Measurements from ENCODE around the gene TMEM179. TPM values are rescaled to one million over a fixed set of nuclear protein-coding genes. Genes with fewer than 3 reads are reported as not detected.

TMEM179 gene
- polyA plus RNA-seq, 3 donors from 2014 or later = not detected

GRCh38 chr14:104599446-104599845, 5.1 kb downstream of the TMEM179 start:
- Mint-ChIP-seq H3K4me3 (no peak overlapping the region), H3K4me1 (no peaks in the 10 kb centered on the region), H3K36me3 (no peaks in the 10 kb centered on the region), H3K9me3 (no peaks in the 10 kb centered on the region), H3K27me3 (ENCODE audit: low read depth in 3 of 3) (peaks cover 0 to 12% (median 3%) of the 10 kb centered on the region in 3 donors), H3K27ac (no peak overlapping the region)
- no peak for DNase-seq

GRCh38 chr14:104598910-104599273, 5.7 kb downstream of the TMEM179 start:
- Mint-ChIP-seq H3K27ac (no peak overlapping the region), H3K4me3 (no peak overlapping the region), H3K9me3 (no peaks in the 10 kb centered on the region), H3K36me3 (no peaks in the 10 kb centered on the region), H3K4me1 (no peaks in the 10 kb centered on the region), H3K27me3 (ENCODE audit: low read depth in 3 of 3) (peaks cover 0 to 11% (median 2%) of the 10 kb centered on the region in 3 donors)
- DNase-seq = no peak

GRCh38 chr14:104598039-104598909, 6.3 kb downstream of the TMEM179 start:
- DNase-seq = no peak
- Mint-ChIP-seq H3K4me3 (no peak overlapping the region), H3K9me3 (no peaks in the 10 kb centered on the region), H3K4me1 (no peaks in the 10 kb centered on the region), H3K27ac (no peak overlapping the region), H3K27me3 (ENCODE audit: low read depth in 3 of 3) (peaks cover 0 to 10% (median 2%) of the 10 kb centered on the region in 3 donors), H3K36me3 (no peaks in the 10 kb centered on the region)

- H3K4me3 Mint-ChIP-seq = no peak overlapping the region
- H3K9me3 Mint-ChIP-seq = no peaks in the 10 kb centered on the region
- H3K27ac Mint-ChIP-seq = no peak overlapping the region
- H3K36me3 Mint-ChIP-seq = no peaks in the 10 kb centered on the region
- DNase-seq = no peak
- no peaks in the 10 kb centered on the region for H3K4me1 Mint-ChIP-seq
- H3K27me3 Mint-ChIP-seq (ENCODE audit: low read depth in 3 of 3) = peaks cover 0 to 8% (median 2%) of the 10 kb centered on the region in 3 donors
Observed at GRCh38 chr14:104597576-104597975, 7.0 kb downstream of the TMEM179 start.

- no peaks in the 10 kb centered on the region for H3K4me1 Mint-ChIP-seq
- peaks cover 2 to 4% (median 3%) of the 10 kb centered on the region in 3 donors for H3K27me3 Mint-ChIP-seq (ENCODE audit: low read depth in 3 of 3)
- H3K4me3 Mint-ChIP-seq = no peak overlapping the region
- H3K9me3 Mint-ChIP-seq = no peaks in the 10 kb centered on the region
- no peak for DNase-seq
- no peak overlapping the region for H3K27ac Mint-ChIP-seq
- no peaks in the 10 kb centered on the region for H3K36me3 Mint-ChIP-seq
Observed at GRCh38 chr14:104596927-104597351, 7.6 kb downstream of the TMEM179 start.

- Mint-ChIP-seq H3K9me3 (no peaks in the 10 kb centered on the region), H3K4me3 (no peak overlapping the region), H3K36me3 (no peaks in the 10 kb centered on the region), H3K27me3 (ENCODE audit: low read depth in 3 of 3) (peaks cover 2 to 4% (median 4%) of the 10 kb centered on the region in 3 donors), H3K27ac (no peak overlapping the region), H3K4me1 (no peaks in the 10 kb centered on the region)
- no peak for DNase-seq
Observed at GRCh38 chr14:104596451-104596918, 8.1 kb downstream of the TMEM179 start.

GRCh38 chr14:104595911-104596450, 8.6 kb downstream of the TMEM179 start:
- H3K27ac Mint-ChIP-seq = no peak overlapping the region
- no peak for DNase-seq
- no peaks in the 10 kb centered on the region for H3K36me3 Mint-ChIP-seq
- no peak overlapping the region for H3K4me3 Mint-ChIP-seq
- no peaks in the 10 kb centered on the region for H3K4me1 Mint-ChIP-seq
- peaks cover 2 to 4% (median 4%) of the 10 kb centered on the region in 3 donors for H3K27me3 Mint-ChIP-seq (ENCODE audit: low read depth in 3 of 3)
- no peaks in the 10 kb centered on the region for H3K9me3 Mint-ChIP-seq

GRCh38 chr14:104595116-104595675, 9.4 kb downstream of the TMEM179 start:
- Mint-ChIP-seq H3K9me3 (no peaks in the 10 kb centered on the region), H3K4me1 (no peaks in the 10 kb centered on the region), H3K27me3 (ENCODE audit: low read depth in 3 of 3) (peaks cover 2 to 4% (median 2%) of the 10 kb centered on the region in 3 donors), H3K4me3 (no peak overlapping the region), H3K36me3 (no peaks in the 10 kb centered on the region), H3K27ac (no peak overlapping the region)
- no peak for DNase-seq

- Mint-ChIP-seq H3K36me3 (no peaks in the 10 kb centered on the region), H3K27me3 (ENCODE audit: low read depth in 3 of 3) (peaks cover 2 to 4% (median 2%) of the 10 kb centered on the region in 3 donors), H3K27ac (no peak overlapping the region), H3K4me1 (no peaks in the 10 kb centered on the region), H3K9me3 (no peaks in the 10 kb centered on the region), H3K4me3 (no peak overlapping the region)
- no peak for DNase-seq
Observed at GRCh38 chr14:104594310-104595046, 10.1 kb downstream of the TMEM179 start.

GRCh38 chr14:104593710-104594136, 10.8 kb downstream of the TMEM179 start:
- DNase-seq = no peak
- Mint-ChIP-seq H3K27ac (no peak overlapping the region), H3K9me3 (no peaks in the 10 kb centered on the region), H3K4me1 (no peaks in the 10 kb centered on the region), H3K4me3 (no peak overlapping the region), H3K27me3 (ENCODE audit: low read depth in 3 of 3) (peaks cover 2% of the 10 kb centered on the region in 3 donors), H3K36me3 (no peaks in the 10 kb centered on the region)

- Mint-ChIP-seq H3K36me3 (no peaks in the 10 kb centered on the region), H3K9me3 (no peaks in the 10 kb centered on the region), H3K27ac (no peak overlapping the region), H3K4me3 (no peak overlapping the region), H3K27me3 (ENCODE audit: low read depth in 3 of 3) (peaks cover 2% of the 10 kb centered on the region in 3 donors), H3K4me1 (no peaks in the 10 kb centered on the region)
- no peak for DNase-seq
Observed at GRCh38 chr14:104593241-104593701, 11.3 kb downstream of the TMEM179 start.

GRCh38 chr14:104592785-104593184, 11.8 kb downstream of the TMEM179 start:
- no peaks in the 10 kb centered on the region for H3K4me1 Mint-ChIP-seq
- no peak overlapping the region for H3K27ac Mint-ChIP-seq
- H3K27me3 Mint-ChIP-seq (ENCODE audit: low read depth in 3 of 3) = peaks cover 2% of the 10 kb centered on the region in 3 donors
- H3K4me3 Mint-ChIP-seq = no peak overlapping the region
- H3K9me3 Mint-ChIP-seq = no peaks in the 10 kb centered on the region
- DNase-seq = no peak
- H3K36me3 Mint-ChIP-seq = no peaks in the 10 kb centered on the region

GRCh38 chr14:104592292-104592672, 12.3 kb downstream of the TMEM179 start:
- Mint-ChIP-seq H3K9me3 (no peaks in the 10 kb centered on the region), H3K27me3 (ENCODE audit: low read depth in 3 of 3) (peaks cover 2% of the 10 kb centered on the region in 3 donors), H3K27ac (no peak overlapping the region), H3K4me3 (no peak overlapping the region), H3K36me3 (no peaks in the 10 kb centered on the region), H3K4me1 (no peaks in the 10 kb centered on the region)
- DNase-seq = no peak

Data from immature natural killer cell (primary cell).